HepG2 (cell line): ENCODE data around the gene EDNRB. TPM values are rescaled to one million over a fixed set of nuclear protein-coding genes. Genes with fewer than 3 reads are reported as not detected.

Experiments
- ATAC-seq: fragments of 200-7000 bp; cut with Tn5 transposase; 3 replicates; pipeline ENCODE4 v1.9.1; 2020; ENCODE audit warnings: mild to moderate bottlenecking, moderate library complexity
- BruUV-seq: library from RNA; stranded (reverse); fragments of 400-500 nt; replicated peaks from 2 replicates; lab custom pipeline; 2021; lab: Mats Ljungman, UMichigan
- CTCF ChIA-PET: fragments of 300-600 bp; formaldehyde crosslinking; extraction: SDS; loops from one replicate; lab custom pipeline; 2021; ENCODE audit warnings: low total read pairs, inconsistent platforms, low intra/inter-chr PET ratio; lab: Yijun Ruan, JAX
- POLR2A ChIA-PET: fragments of 350-600 bp; sonication (Branson Sonifier 250); formaldehyde crosslinking; loops from one replicate; lab custom pipeline; 2020; ENCODE audit warnings: antibody characterized with exemption, inconsistent platforms; lab: Yijun Ruan, JAX
- DNase-seq: peaks from one replicate; pipeline ENCODE4 v3.0.0-alpha.2; 2015; ENCODE audit warnings: low spot score
- FAIRE-seq: peaks from 3 replicates; lab custom pipeline; 2011; peaks lifted over from hg19 to GRCh38; lab: Jason Lieb, UNC
- H2AFZ ChIP-seq: one replicate; pipeline ENCODE4 v1.6.1; 2011; ENCODE audit warnings: low read length, inconsistent platforms
- H3K27ac ChIP-seq: fragments of 300-600 bp; 3 replicates; pipeline ENCODE4 v1.8.0; 2011; ENCODE audit warnings: mixed run types, mild to moderate bottlenecking, mixed read lengths, low read length, inconsistent platforms; ENCODE audit not compliant: insufficient read depth; ENCODE audit errors: extremely low read length
- H3K27me3 ChIP-seq, 2 experiments: fragments of 200-600 bp in 1 of 2; 2 replicates in 1 of 2; 3 replicates in 1 of 2; pipeline versions ENCODE4 v1.6.0 to v1.8.0; 2011; ENCODE audit warnings: low read length in 2 of 2, mild to moderate bottlenecking in 2 of 2, moderate library complexity in 2 of 2, inconsistent platforms in 1 of 2; ENCODE audit not compliant: insufficient read depth in 2 of 2, control insufficient read depth in 1 of 2
- H3K36me3 ChIP-seq, 2 experiments: fragments of 200-600 bp in 1 of 2; replicated peaks in 1 of 2; 2 replicates in 1 of 2; 3 replicates in 1 of 2; pipeline versions ENCODE4 v1.5.1 to v1.8.0; 2011; ENCODE audit warnings: low read length in 2 of 2, inconsistent platforms in 1 of 2; ENCODE audit not compliant: insufficient read depth in 2 of 2, control insufficient read depth in 1 of 2
- H3K4me1 ChIP-seq: 2 replicates; pipeline ENCODE4 v1.5.1; 2012; ENCODE audit warnings: low read length, inconsistent platforms; ENCODE audit not compliant: insufficient read depth
- H3K4me2 ChIP-seq: 2 replicates; pipeline ENCODE4 v1.6.0; 2011; ENCODE audit warnings: low read depth, low read length, inconsistent platforms
- H3K4me3 ChIP-seq, 3 experiments: fragments of 200-600 bp in 1 of 3; sonication (generic), shearing (Covaris generic) in 1 of 3; replicated peaks in 1 of 3; 2 replicates each; pipeline ENCODE4 v1.5.1; 2011 to 2016; ENCODE audit warnings: low read length in 3 of 3, inconsistent platforms in 2 of 3, low read depth in 2 of 3, mild to moderate bottlenecking in 2 of 3, control low read depth in 1 of 3, mixed read lengths in 1 of 3; ENCODE audit not compliant: insufficient read depth in 1 of 3
- H3K79me2 ChIP-seq: one replicate; pipeline ENCODE4 v1.6.1; 2011; ENCODE audit warnings: low read length, inconsistent platforms; ENCODE audit not compliant: insufficient read depth
- H3K9ac ChIP-seq: 2 replicates; pipeline ENCODE4 v1.6.0; 2011; ENCODE audit warnings: mild to moderate bottlenecking, low read depth, low read length, inconsistent platforms; ENCODE audit not compliant: insufficient read depth
- H3K9me3 ChIP-seq: 2 replicates; pipeline ENCODE4 v1.5.1; 2012; ENCODE audit warnings: mild to moderate bottlenecking, low read length
- H4K20me1 ChIP-seq: 2 replicates; pipeline ENCODE4 v1.6.0; 2011; ENCODE audit warnings: inconsistent platforms, mild to moderate bottlenecking, low read length, moderate library complexity; ENCODE audit not compliant: insufficient read depth
- AGO1 ChIP-seq: fragments of 200-400 bp; formaldehyde crosslinking; IDR thresholded peaks from 2 replicates; pipeline ENCODE4 v1.6.1; 2017; ENCODE audit warnings: mild to moderate bottlenecking, low read depth, low read length, moderate library complexity; ENCODE audit not compliant: poor library complexity, severe bottlenecking
- ELF3 ChIP-seq: IDR thresholded peaks from 2 replicates; pipeline ENCODE4 v1.6.1; 2016; ENCODE audit warnings: missing genetic modification reagents, missing compliant biosample characterization
- GABPB1 ChIP-seq: IDR thresholded peaks from 2 replicates; pipeline ENCODE4 v1.6.1; 2016; ENCODE audit warnings: mild to moderate bottlenecking, missing genetic modification reagents, moderate library complexity, missing compliant biosample characterization
- IRX3 ChIP-seq: sonication (generic); formaldehyde crosslinking; IDR thresholded peaks from 2 replicates; pipeline ENCODE4 v1.8.1; 2023; ENCODE audit warnings: mild to moderate bottlenecking, low read depth, missing genetic modification reagents, borderline replicate concordance
- MAFF ChIP-seq: IDR thresholded peaks from 2 replicates; pipeline ENCODE4 v1.6.1; 2011; ENCODE audit warnings: low read depth, low read length, improper control_type of control experiment
- MXI1 ChIP-seq: IDR thresholded peaks from 3 replicates; pipeline ENCODE4 v1.6.1; 2012; ENCODE audit warnings: low read depth, low read length, inconsistent platforms, borderline replicate concordance
- TCF7 ChIP-seq: sonication (generic); IDR thresholded peaks from 2 replicates; pipeline ENCODE4 v1.6.1; 2016; ENCODE audit warnings: antibody characterized with exemption, low read depth
- ZBTB14 ChIP-seq: sonication (generic); formaldehyde crosslinking; IDR thresholded peaks from 2 replicates; pipeline ENCODE4 v1.4.0; 2020; ENCODE audit warnings: missing genetic modification reagents
- ZBTB37 ChIP-seq: sonication (generic); formaldehyde crosslinking; IDR thresholded peaks from 2 replicates; pipeline ENCODE4 v1.4.0; 2020; ENCODE audit warnings: mild to moderate bottlenecking, missing genetic modification reagents
- ZKSCAN8 ChIP-seq: IDR thresholded peaks from 2 replicates; pipeline ENCODE4 v1.6.1; 2016; ENCODE audit warnings: borderline replicate concordance, missing genetic modification reagents, missing compliant biosample characterization
- ZNF224 ChIP-seq: sonication (generic); formaldehyde crosslinking; IDR thresholded peaks from 2 replicates; pipeline ENCODE4 v1.5.0; 2020; ENCODE audit warnings: mild to moderate bottlenecking, missing genetic modification reagents
- ZSCAN12 ChIP-seq: sonication (generic); formaldehyde crosslinking; IDR thresholded peaks from 2 replicates; pipeline ENCODE4 v1.9.0; 2021; ENCODE audit warnings: mild to moderate bottlenecking, missing genetic modification reagents
- WGBS: methylation state at CpG from one replicate; pipeline ENCODE4 v1.1.6; 2017; ENCODE audit warnings: low lambda C conversion rate; 5-methylcytosine and 5-hydroxymethylcytosine counted together
- in situ Hi-C: cut with HindIII; loops from 2 replicates; pipeline ENCODE4 v1.10.0; 2017; ENCODE audit warnings: low pct_unique_long_range_greater_than_20kb; ENCODE audit not compliant: extremely low pct_ligation_motif_present
- intact Hi-C: fragments of 100-400 bp; cut with micrococcal nuclease; formaldehyde crosslinking; loops from one replicate; pipeline ENCODE4 v1.10.0; 2022; ENCODE audit not compliant: unreplicated experiment
- polyA plus RNA-seq, 8 experiments: library from polyadenylated mRNA; depleted of rRNA in 3 of 8; stranded (reverse) in 7 of 8; unstranded in 1 of 8; fragments of >200 nt; fragmentation: Illumina TruSeq in 4 of 8; extraction: Trizol in 4 of 8; gene quantifications; 2 replicates each; pipeline versions ENCODE4 v1.2.1 to v1.2.3, GENCODE V29; 2011 to 2016; ENCODE audit warnings: low read depth in 4 of 8, missing spikeins in 1 of 8, mixed read lengths in 1 of 8; ENCODE audit not compliant: insufficient read depth in 1 of 8
- total RNA-seq, 5 experiments: library from RNA; depleted of rRNA; stranded (reverse); fragments of >200 nt; fragmentation: Illumina TruSeq; extraction: Trizol; gene quantifications; 2 replicates each; pipeline ENCODE4 v1.2.3, GENCODE V29; 2016; ENCODE audit warnings: low read depth in 1 of 5

EDNRB gene
- total and polyA plus RNA-seq, 2 of the 13 experiments (the other 11 are each of a cell fraction or from before 2014, with no cell fraction given), result not detected

- BruUV-seq, result no TSS peak
- no peak overlapping the region for H3K4me2 ChIP-seq
- no peaks in the 10 kb centered on the region for H3K36me3 ChIP-seq
- in situ Hi-C loops (no loop called here), intact Hi-C loops (no loop called here)
- no peak for DNase-seq
- H3K4me1 ChIP-seq, result no peaks in the 10 kb centered on the region
- no peaks in the 10 kb centered on the region for H4K20me1 ChIP-seq
- no peak for TF ChIP-seq MXI1
- TF ChIP-seq GABPB1 (CRISPR knock-in tag), result no peak
- TF ChIP-seq MAFF, result 0 out of 2 replicates have a peak, but pooled peaks have one; percentile 4
- TF ChIP-seq ZKSCAN8 (CRISPR knock-in tag), result no peak
- no peak overlapping the region for H3K9ac ChIP-seq
- ChIA-PET POLR2A (no interaction called here), CTCF (interaction anchor here (0.6 kb wide), 1 partner anchor 9 kb away, joined by 4 read pairs; no protein-coding TSS in a partner anchor)
- no peaks in the 10 kb centered on the region for H3K79me2 ChIP-seq
- FAIRE-seq, result no peak
- H3K4me3 ChIP-seq, result no peak overlapping the region
- no peak overlapping the region for H3K27ac ChIP-seq
- H3K27me3 ChIP-seq, result no peaks in the 10 kb centered on the region
- H3K9me3 ChIP-seq, result 0 out of 2 replicates have a peak, but pooled peaks cover 2% of the 10 kb centered on the region
- no peak for ATAC-seq
- no peak overlapping the region for H2AFZ ChIP-seq
Measured at GRCh38 chr13:77930430-77930829, 11.8 kb upstream of the EDNRB start.

GRCh38 chr13:77928909-77929308, 10.3 kb upstream of the EDNRB start:
- in situ Hi-C loops (no loop called here), intact Hi-C loops (no loop called here)
- H3K27me3 ChIP-seq, result no peaks in the 10 kb centered on the region
- H2AFZ ChIP-seq, result no peak overlapping the region
- H4K20me1 ChIP-seq, result no peaks in the 10 kb centered on the region
- CTCF ChIA-PET, result no interaction called here
- DNase-seq (no peak), ATAC-seq (no peak), FAIRE-seq (no peak)
- no peaks in the 10 kb centered on the region for H3K79me2 ChIP-seq
- no peaks in the 10 kb centered on the region for H3K4me1 ChIP-seq
- H3K9ac ChIP-seq, result no peak overlapping the region
- TF ChIP-seq ZBTB37 (CRISPR knock-in tag) (no peak), ZNF224 (CRISPR knock-in tag) (no peak), IRX3 (CRISPR knock-in tag) (no peak), ZSCAN12 (CRISPR knock-in tag) (no peak), ELF3 (CRISPR knock-in tag) (no peak), AGO1 (no peak), TCF7 (no peak), ZBTB14 (CRISPR knock-in tag) (no peak)
- no peak overlapping the region for H3K4me3 ChIP-seq
- 0 out of 2 replicates have a peak, but pooled peaks cover 5% of the 10 kb centered on the region for H3K9me3 ChIP-seq
- no peak overlapping the region for H3K4me2 ChIP-seq
- H3K27ac ChIP-seq, result no peak overlapping the region
- no TSS peak for BruUV-seq
- 0% methylated on average over 2 of the region's 2 CpGs for WGBS
- H3K36me3 ChIP-seq, result no peaks in the 10 kb centered on the region
- POLR2A ChIA-PET, result no interaction called here
